GM21786 (cell line): ENCODE data around the gene MRPL55.

Source experiments
- ATAC-seq: cut with Tn5 transposase; IDR thresholded peaks from one replicate; pipeline ENCODE4 v1.9.1; 2021; ENCODE audit not compliant: unreplicated experiment

MRPL55 gene

DNA sequence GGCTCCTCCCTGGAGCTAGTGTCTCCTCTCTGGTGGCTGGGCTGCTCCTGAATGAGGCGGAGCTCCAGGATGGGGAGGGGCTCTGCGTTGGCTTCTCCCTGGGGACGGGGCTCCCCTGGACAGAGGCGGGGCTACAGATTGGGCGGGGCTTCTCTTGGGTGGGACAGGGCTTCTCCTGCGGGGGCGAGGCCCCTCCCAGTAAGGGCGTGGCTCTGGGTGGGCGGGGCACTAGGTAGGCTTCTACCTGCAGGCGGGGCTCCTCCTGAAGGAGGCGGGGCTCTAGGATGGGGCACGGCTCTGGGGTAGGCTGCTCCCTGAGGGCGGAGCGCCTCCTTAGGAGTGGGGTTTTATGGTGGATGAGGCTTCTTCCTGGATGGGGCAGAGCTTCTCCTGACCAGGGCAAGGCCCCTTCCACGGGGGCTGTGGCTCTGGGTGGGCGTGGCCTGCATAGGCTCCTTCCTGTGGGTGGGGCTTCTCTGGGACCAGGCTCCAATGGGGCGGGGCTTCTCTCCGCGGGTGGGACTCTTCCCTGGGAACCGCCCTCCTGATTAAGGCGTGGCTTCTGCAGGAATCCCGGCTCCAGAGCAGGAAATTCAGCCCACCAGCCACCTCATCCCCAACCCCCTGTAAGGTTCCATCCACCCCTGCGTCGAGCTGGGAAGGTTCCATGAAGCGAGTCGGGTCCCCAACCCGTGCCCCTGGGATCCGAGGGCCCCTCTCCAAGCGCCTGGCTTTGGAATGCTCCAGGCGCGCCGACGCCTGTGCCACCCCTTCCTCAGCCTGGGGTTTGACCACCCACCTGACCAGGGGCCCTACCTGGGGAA, 49.3 kb downstream of the MRPL55 start:
- peak; percentile 41 for ATAC-seq

DNA sequence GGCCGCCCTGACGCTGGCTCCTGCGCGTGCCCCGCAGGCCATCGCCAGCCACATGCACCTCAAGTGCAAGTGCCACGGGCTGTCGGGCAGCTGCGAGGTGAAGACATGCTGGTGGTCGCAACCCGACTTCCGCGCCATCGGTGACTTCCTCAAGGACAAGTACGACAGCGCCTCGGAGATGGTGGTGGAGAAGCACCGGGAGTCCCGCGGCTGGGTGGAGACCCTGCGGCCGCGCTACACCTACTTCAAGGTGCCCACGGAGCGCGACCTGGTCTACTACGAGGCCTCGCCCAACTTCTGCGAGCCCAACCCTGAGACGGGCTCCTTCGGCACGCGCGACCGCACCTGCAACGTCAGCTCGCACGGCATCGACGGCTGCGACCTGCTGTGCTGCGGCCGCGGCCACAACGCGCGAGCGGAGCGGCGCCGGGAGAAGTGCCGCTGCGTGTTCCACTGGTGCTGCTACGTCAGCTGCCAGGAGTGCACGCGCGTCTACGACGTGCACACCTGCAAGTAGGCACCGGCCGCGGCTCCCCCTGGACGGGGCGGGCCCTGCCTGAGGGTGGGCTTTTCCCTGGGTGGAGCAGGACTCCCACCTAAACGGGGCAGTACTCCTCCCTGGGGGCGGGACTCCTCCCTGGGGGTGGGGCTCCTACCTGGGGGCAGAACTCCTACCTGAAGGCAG, 50.0 kb downstream of the MRPL55 start:
- peak; percentile 27 for ATAC-seq

DNA sequence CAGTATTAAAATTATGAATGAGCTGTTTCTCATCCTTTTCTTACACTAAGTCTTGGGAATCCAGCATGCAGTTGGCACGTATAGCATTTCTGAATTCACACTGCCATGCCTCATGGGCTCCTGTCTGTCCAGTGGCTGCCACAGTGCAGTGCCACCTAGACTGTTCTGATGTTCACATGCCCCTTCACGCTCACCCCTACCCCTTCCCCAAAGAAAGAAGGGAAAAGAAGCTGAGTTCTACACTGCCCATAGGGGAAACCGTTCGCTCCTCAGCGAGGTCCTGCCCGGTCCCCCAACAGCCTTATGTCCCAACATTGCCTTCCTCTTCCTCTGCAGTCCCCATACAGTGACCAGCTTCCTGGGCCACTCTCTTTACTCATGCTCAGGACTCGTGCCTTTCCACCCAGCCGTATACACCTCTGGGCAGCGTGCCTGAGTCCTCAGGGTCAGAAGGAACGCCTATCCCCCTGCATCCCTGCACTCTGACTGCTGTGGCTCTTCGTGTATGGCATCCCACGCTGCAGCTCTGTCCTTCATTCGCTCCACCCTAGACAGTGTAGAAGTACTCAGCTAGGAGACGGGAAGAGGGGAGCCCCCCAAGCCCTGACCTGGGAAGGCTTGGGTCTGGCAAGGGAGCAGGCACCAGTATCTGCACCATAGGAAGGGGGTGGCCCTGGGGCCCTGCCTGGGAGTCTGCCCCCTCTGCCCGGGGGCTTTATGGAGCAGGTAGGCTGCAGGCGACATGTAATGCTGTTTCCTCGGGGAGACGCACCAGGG, 50.7 kb downstream of the MRPL55 start:
- ATAC-seq, result no peak
